Measurements from ENCODE around the gene ZNF326.
"Not testable (repeated sequence)": the region's sequence is repeated elsewhere in the genome, so short reads cannot be mapped to it uniquely, and the experiment has no call there.

Gene ZNF326

DNA sequence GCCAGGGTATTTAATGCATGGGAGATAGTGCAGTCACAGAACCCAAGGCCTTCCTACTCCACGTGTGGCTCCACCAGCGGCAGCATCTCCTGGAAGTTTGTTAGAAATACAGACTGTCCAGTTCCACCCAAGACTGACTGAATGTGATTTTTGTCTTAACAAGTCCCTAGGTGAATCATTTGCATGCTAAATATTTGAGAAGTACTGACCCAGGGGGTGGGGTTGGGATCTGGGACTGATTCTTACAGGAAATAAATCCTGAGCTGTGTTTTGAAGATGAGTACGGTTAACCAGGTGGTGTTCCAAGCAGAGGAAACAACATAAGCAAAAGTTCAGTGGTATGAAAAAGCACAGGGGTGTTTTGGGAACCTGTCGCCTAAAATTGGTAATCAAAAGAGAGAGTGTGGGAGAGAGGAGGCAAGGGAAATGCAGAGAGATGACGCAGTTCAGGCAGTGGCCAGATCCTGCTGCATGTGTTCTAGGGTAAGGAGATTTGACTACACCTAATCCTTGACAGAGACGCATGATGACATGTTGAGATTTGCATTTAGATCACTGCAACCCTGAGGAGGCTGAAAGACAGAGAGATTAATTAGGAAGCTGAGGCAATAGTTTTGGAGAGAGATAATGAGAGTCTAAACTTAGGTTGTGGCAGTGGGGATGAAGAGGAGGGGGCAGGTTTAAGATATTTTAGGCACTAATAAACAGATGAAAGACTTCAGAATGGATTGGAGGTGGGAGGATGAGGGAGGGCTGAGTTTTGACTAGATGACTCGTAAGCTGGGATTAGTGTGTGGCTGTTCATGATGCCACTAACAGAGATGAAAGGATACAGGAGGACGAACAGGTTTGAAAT lies 3.7 kb upstream of the ZNF326 start:
- peaks cover 23% of the 10 kb centered on the region for H3K4me1 Mint-ChIP-seq

DNA sequence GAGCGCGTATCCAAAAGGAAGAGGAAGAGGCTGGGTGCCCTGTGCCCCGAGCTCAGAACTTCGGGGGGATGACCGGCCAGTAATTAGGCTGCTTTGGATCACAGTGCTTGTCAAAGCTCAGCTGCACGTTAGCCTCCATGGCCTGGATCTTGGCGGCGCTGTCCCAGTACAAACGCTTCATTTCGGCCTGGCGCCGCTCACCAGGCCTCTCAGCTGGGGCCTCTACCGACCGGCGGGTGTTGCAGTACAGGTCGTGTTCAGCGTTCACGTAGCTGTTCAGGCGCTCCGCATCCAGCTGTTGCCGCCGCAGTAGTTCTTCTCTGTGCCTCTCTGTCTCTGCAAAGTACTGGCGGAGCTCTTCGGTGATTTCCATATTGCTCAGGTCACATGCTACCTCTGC lies 1.4 kb upstream of the ZNF326 start:
- TF ChIP-seq, protein P1, sequence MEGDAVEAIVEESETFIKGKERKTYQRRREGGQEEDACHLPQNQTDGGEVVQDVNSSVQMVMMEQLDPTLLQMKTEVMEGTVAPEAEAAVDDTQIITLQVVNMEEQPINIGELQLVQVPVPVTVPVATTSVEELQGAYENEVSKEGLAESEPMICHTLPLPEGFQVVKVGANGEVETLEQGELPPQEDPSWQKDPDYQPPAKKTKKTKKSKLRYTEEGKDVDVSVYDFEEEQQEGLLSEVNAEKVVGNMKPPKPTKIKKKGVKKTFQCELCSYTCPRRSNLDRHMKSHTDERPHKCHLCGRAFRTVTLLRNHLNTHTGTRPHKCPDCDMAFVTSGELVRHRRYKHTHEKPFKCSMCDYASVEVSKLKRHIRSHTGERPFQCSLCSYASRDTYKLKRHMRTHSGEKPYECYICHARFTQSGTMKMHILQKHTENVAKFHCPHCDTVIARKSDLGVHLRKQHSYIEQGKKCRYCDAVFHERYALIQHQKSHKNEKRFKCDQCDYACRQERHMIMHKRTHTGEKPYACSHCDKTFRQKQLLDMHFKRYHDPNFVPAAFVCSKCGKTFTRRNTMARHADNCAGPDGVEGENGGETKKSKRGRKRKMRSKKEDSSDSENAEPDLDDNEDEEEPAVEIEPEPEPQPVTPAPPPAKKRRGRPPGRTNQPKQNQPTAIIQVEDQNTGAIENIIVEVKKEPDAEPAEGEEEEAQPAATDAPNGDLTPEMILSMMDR (IDR thresholded peaks at IDR 0.05), result no peak
- H3K4me1 Mint-ChIP-seq, result peaks cover 47% of the 10 kb centered on the region
- no peak for DNase-seq

More for the DNA sequence above, 3.7 kb upstream of the ZNF326 start:
- Mint-ChIP-seq H3K27me3 (ENCODE audit: low read depth, poor library complexity) (no peaks in the 10 kb centered on the region), H3K9me3 (no peaks in the 10 kb centered on the region), H3K27ac (no peak overlapping the region), H3K4me3 (no peak overlapping the region), H3K36me3 (ENCODE audit: low read depth) (no peaks in the 10 kb centered on the region)
- TF ChIP-seq, protein P1 (IDR thresholded peaks at IDR 0.05), result no peak
- DNase-seq, result no peak

DNA sequence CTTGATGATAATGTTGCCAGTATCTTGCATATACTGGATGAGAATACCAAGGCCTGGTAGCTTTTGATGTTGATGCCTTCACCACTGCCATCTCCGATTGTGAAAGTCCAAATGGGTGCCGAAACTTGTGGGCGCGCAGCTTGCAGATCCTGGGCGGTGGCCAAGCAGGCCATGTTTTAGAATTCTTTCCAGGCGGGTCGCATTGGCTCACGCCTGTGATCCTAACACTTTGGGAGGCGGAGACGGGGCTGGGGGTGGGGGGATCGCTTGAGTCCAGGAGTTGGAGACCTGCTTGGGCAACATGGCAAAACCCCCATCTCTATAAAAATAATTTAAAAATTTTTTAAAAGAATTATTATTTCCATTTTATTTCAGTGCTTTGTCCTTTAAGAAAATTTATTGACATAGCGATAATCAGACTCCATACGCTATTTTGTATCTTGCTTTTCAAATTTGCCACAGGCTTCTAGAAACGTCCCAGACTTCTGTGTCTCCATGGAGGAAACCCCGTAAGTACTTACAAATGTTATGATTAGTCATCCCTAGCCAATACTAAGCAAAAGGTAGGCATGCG lies 592 bp upstream of the ZNF326 start:
- peaks cover 54% of the 10 kb centered on the region for H3K4me1 Mint-ChIP-seq
- H3K27ac Mint-ChIP-seq, result peak overlapping the region; percentile 26
- DNase-seq, result no peak
- TF ChIP-seq, protein P1 (IDR thresholded peaks at IDR 0.05), result no peak
- H3K9me3 Mint-ChIP-seq, result no peaks in the 10 kb centered on the region
- peak overlapping the region; percentile 98 for H3K4me3 Mint-ChIP-seq
- H3K27me3 Mint-ChIP-seq (ENCODE audit: low read depth, poor library complexity), result no peaks in the 10 kb centered on the region
- H3K36me3 Mint-ChIP-seq (ENCODE audit: low read depth), result peaks cover 18% of the 10 kb centered on the region

More for the DNA sequence above, 1.4 kb upstream of the ZNF326 start:
- no peaks in the 10 kb centered on the region for H3K9me3 Mint-ChIP-seq
- H3K27me3 Mint-ChIP-seq (ENCODE audit: low read depth, poor library complexity), result no peaks in the 10 kb centered on the region
- no peak overlapping the region for H3K27ac Mint-ChIP-seq
- H3K4me3 Mint-ChIP-seq, result no peak overlapping the region
- peaks cover 10% of the 10 kb centered on the region for H3K36me3 Mint-ChIP-seq (ENCODE audit: low read depth)

DNA sequence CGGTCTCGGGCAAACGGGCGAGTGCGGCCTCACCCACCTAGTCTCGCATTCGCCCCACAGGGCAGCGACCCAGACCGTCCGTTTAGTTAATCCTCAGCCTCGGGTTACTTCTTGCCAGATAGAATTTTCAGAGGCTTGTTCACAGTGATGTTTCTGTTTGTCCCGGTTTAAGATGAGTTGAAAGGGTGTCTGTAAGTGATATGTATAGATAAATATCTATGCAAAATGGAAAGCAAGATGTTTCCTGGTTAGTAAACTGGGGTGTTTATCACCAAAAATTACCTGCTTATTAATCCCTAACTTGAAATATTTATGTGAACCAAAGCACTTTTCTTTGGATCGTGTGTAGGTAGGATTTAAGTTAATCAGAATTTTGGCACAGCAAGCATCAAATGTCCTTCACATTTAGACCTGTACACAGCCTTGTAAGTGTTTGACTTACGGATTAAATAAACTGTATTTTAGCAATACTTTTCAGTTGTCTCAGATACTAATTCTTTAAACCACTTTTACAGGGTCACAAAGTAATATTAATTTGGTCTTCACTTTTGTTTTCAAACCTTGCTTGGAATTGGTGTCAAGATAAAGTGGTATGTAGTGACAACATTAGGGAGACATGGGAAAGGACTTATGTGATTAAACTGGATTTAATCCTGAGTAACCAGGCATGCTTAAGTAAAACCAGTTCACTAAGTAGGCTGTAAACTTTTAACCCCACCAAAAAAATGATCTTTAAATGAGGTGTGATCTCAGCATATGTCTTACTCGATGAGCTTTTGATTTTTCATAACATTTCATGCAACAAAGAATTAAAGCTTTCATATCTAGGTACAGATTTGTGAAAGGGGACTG lies 914 bp downstream of the ZNF326 start:
- Mint-ChIP-seq H3K9me3 (no peaks in the 10 kb centered on the region), H3K36me3 (ENCODE audit: low read depth) (peaks cover 33% of the 10 kb centered on the region), H3K4me1 (peaks cover 48% of the 10 kb centered on the region), H3K27ac (peak overlapping the region; percentile 98), H3K27me3 (ENCODE audit: low read depth, poor library complexity) (no peaks in the 10 kb centered on the region), H3K4me3 (peak overlapping the region; percentile 98)
- TF ChIP-seq, protein P1 (IDR thresholded peaks at IDR 0.05), result no peak
- no peak for DNase-seq

DNA sequence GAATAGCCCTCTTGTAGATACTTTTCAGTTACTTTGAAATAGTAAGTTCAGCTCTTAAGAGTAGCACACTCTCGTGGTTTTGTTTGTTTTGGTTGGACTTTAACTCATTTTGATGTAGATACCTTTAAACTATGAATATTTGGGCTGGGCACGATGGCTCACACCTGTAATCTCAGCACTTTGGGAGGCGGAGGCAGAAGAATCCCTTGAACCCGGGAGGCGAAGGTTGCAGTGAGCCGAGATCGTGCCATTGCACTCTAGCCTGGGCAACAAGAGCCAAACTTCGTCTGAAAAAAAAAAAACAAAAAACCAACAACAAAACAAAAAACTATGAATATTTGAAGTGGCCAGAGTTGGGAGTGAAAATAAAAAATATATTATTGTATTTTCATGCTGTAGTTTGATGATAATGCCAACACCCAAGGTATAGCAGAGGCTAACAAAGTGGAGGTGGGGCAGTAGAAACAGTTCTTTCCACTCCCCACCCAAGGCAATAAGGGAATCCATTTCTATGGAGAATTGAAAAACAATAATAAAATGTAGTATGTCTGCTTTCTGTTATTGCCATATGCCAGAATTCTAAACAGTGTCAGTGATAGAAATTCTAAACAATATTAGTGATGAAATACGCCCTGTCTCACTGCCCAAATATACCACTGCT lies 1.7 kb downstream of the ZNF326 start:
- DNase-seq, result no peak
- TF ChIP-seq, protein P1 (IDR thresholded peaks at IDR 0.05), result no peak
- Mint-ChIP-seq H3K27ac (peak overlapping the region; percentile 40), H3K36me3 (ENCODE audit: low read depth) (peaks cover 41% of the 10 kb centered on the region), H3K9me3 (no peaks in the 10 kb centered on the region), H3K27me3 (ENCODE audit: low read depth, poor library complexity) (no peaks in the 10 kb centered on the region), H3K4me1 (peaks cover 42% of the 10 kb centered on the region), H3K4me3 (peak overlapping the region; percentile 98)

DNA sequence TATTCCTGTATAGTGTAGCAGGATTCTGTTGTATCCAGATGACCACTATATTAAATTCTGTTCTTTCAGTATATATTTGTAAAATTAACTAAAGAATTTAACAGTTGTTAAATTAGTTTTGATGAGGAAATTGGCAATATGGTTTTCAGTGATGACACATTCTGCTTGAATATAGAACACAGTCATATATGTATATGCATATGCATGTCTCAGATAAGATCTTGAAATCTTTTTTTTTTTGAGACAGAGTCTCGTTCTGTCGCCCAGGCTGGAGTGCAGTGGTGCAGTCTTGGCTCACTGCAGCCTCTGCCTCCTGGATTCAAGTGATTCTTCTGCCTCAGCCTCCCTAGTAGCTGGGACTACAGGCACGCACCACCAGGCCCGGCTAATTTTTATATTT lies 2.2 kb downstream of the ZNF326 start:
- not testable (repeated sequence) for DNase-seq; H3K9me3 Mint-ChIP-seq; H3K27me3 Mint-ChIP-seq (ENCODE audit: low read depth, poor library complexity); H3K27ac Mint-ChIP-seq
- Mint-ChIP-seq H3K36me3 (ENCODE audit: low read depth) (peaks cover 44% of the 10 kb centered on the region), H3K4me1 (peaks cover 38% of the 10 kb centered on the region), H3K4me3 (peak overlapping the region; percentile 98)

All from nephron progenitor cell (in vitro differentiated cells).